Trophoblast cell (in vitro differentiated cells and primary cell): ENCODE data around the gene PPP1R2C.

Experiments used
- DNase-seq, 2 donors: peaks; one replicate each; pipeline ENCODE4 v3.0.0-alpha.2; 2016
- H2AFZ ChIP-seq: 2 replicates; pipeline ENCODE4 v1.6.1; 2013; ENCODE audit warnings: low read length, moderate library complexity, mild to moderate bottlenecking; ENCODE audit not compliant: insufficient read depth, poor library complexity
- H2AK5ac ChIP-seq: 2 replicates; pipeline ENCODE4 v1.6.1; 2013; ENCODE audit warnings: mild to moderate bottlenecking, low read length
- H2BK120ac ChIP-seq: 2 replicates; pipeline ENCODE4 v1.6.1; 2013; ENCODE audit warnings: low read length, mild to moderate bottlenecking, moderate library complexity; ENCODE audit not compliant: insufficient read depth, poor library complexity
- H2BK12ac ChIP-seq: 2 replicates; pipeline ENCODE4 v1.6.1; 2013; ENCODE audit warnings: mild to moderate bottlenecking, low read length, moderate library complexity
- H2BK5ac ChIP-seq: 2 replicates; pipeline ENCODE4 v1.6.1; 2013; ENCODE audit warnings: low read length, low read depth, moderate library complexity, mild to moderate bottlenecking; ENCODE audit not compliant: poor library complexity
- H3K14ac ChIP-seq: 2 replicates; pipeline ENCODE4 v1.6.1; 2013; ENCODE audit warnings: mild to moderate bottlenecking, low read length
- H3K18ac ChIP-seq: 2 replicates; pipeline ENCODE4 v1.6.1; 2013; ENCODE audit warnings: mild to moderate bottlenecking, low read length
- H3K23ac ChIP-seq: 2 replicates; pipeline ENCODE4 v1.6.1; 2013; ENCODE audit warnings: low read length
- H3K27ac ChIP-seq: 2 replicates; pipeline ENCODE4 v1.5.1; 2013; ENCODE audit warnings: low read depth, mild to moderate bottlenecking, inconsistent platforms, low read length, moderate library complexity
- H3K27me3 ChIP-seq: 2 replicates; pipeline ENCODE4 v1.6.1; 2013; ENCODE audit warnings: inconsistent platforms, mild to moderate bottlenecking, low read length, moderate library complexity; ENCODE audit not compliant: insufficient read depth
- H3K36me3 ChIP-seq, 2 experiments: 1 replicate in 1 of 2; 2 replicates in 1 of 2; pipeline ENCODE4 v1.6.1; 2013; ENCODE audit warnings: low read length in 2 of 2, mild to moderate bottlenecking in 2 of 2, moderate library complexity in 1 of 2; ENCODE audit not compliant: insufficient read depth in 2 of 2, control insufficient read depth in 1 of 2
- H3K4ac ChIP-seq: 2 replicates; pipeline ENCODE4 v1.6.1; 2013; ENCODE audit warnings: low read depth, mild to moderate bottlenecking, low read length, moderate library complexity
- H3K4me1 ChIP-seq, 2 experiments: 1 replicate in 1 of 2; 2 replicates in 1 of 2; pipeline ENCODE4 v1.6.1; 2013; ENCODE audit warnings: low read length in 2 of 2, mild to moderate bottlenecking in 2 of 2, moderate library complexity in 1 of 2; ENCODE audit not compliant: insufficient read depth in 2 of 2, control insufficient read depth in 1 of 2
- H3K4me2 ChIP-seq: 2 replicates; pipeline ENCODE4 v1.6.1; 2013; ENCODE audit warnings: inconsistent platforms, mild to moderate bottlenecking, low read length, moderate library complexity
- H3K4me3 ChIP-seq: 2 replicates; pipeline ENCODE4 v1.5.1; 2013; ENCODE audit warnings: mild to moderate bottlenecking, low read depth, low read length, inconsistent platforms
- H3K79me1 ChIP-seq: one replicate; pipeline ENCODE4 v1.6.1; 2013; ENCODE audit warnings: low read length
- H3K79me2 ChIP-seq: 2 replicates; pipeline ENCODE4 v1.6.1; 2013; ENCODE audit warnings: low read length, mild to moderate bottlenecking; ENCODE audit not compliant: control insufficient read depth, insufficient read depth, poor library complexity
- H3K9ac ChIP-seq: 2 replicates; pipeline ENCODE4 v1.6.1; 2013; ENCODE audit warnings: mild to moderate bottlenecking, low read length
- H3K9me3 ChIP-seq: 2 replicates; pipeline ENCODE4 v1.6.1; 2013; ENCODE audit warnings: low read depth, mild to moderate bottlenecking, control low read depth, inconsistent platforms, low read length; ENCODE audit not compliant: insufficient read depth
- H4K12ac ChIP-seq: 2 replicates; pipeline ENCODE4 v1.6.1; 2013; ENCODE audit warnings: low read depth, mild to moderate bottlenecking, low read length, moderate library complexity
- H4K8ac ChIP-seq: 2 replicates; pipeline ENCODE4 v1.6.1; 2013; ENCODE audit warnings: low read depth, mild to moderate bottlenecking, low read length, moderate library complexity
- H4K91ac ChIP-seq: one replicate; pipeline ENCODE4 v1.6.1; 2013; ENCODE audit warnings: low read depth, mild to moderate bottlenecking, low read length, moderate library complexity
- WGBS: extraction: QIAGEN DNeasy Blood & Tissue Kit; methylation state at CpG from one replicate; pipeline ENCODE4 v1.1.7; 2013; ENCODE audit warnings: missing lambda C conversion rate; ENCODE audit not compliant: insufficient read length, insufficient coverage; ENCODE audit errors: extremely low coverage; 5-methylcytosine and 5-hydroxymethylcytosine counted together

The PPP1R2C gene

GRCh38 chrX:42804524-42804923 is 26.6 kb upstream of the PPP1R2C start:
- H4K12ac ChIP-seq: no peak overlapping the region
- H3K18ac ChIP-seq: no peak overlapping the region
- H3K4me3 ChIP-seq: no peak overlapping the region
- no peaks in the 10 kb centered on the region for H3K4me1 ChIP-seq
- H3K27me3 ChIP-seq: no peaks in the 10 kb centered on the region
- H4K91ac ChIP-seq: no peak overlapping the region
- no peaks in the 10 kb centered on the region for H3K36me3 ChIP-seq
- H2BK120ac ChIP-seq: no peak overlapping the region
- H3K79me2 ChIP-seq: no peaks in the 10 kb centered on the region
- H2AFZ ChIP-seq: no peak overlapping the region
- H3K4me2 ChIP-seq: no peak overlapping the region
- no peak overlapping the region for H2BK5ac ChIP-seq
- H3K79me1 ChIP-seq: no peaks in the 10 kb centered on the region
- no peak overlapping the region for H4K8ac ChIP-seq
- no peak overlapping the region for H3K27ac ChIP-seq
- H3K4ac ChIP-seq: no peak overlapping the region
- WGBS: no CpG with 5 or more reads among the region's 2 CpGs
- no peak overlapping the region for H2BK12ac ChIP-seq
- H3K9me3 ChIP-seq: no peaks in the 10 kb centered on the region
- no peak overlapping the region for H3K23ac ChIP-seq
- H3K9ac ChIP-seq: no peak overlapping the region
- DNase-seq: no peak
- no peak overlapping the region for H3K14ac ChIP-seq
- no peak overlapping the region for H2AK5ac ChIP-seq

GRCh38 chrX:42803320-42803719 is 25.4 kb upstream of the PPP1R2C start:
- no peak overlapping the region for H3K23ac ChIP-seq
- no peak overlapping the region for H3K4me3 ChIP-seq
- no peak overlapping the region for H2AFZ ChIP-seq
- no peaks in the 10 kb centered on the region for H3K79me2 ChIP-seq
- H3K9ac ChIP-seq: no peak overlapping the region
- no peak overlapping the region for H2BK12ac ChIP-seq
- H3K4me2 ChIP-seq: no peak overlapping the region
- H3K4me1 ChIP-seq: no peaks in the 10 kb centered on the region
- H4K8ac ChIP-seq: no peak overlapping the region
- H4K91ac ChIP-seq: no peak overlapping the region
- no peaks in the 10 kb centered on the region for H3K79me1 ChIP-seq
- H2BK5ac ChIP-seq: no peak overlapping the region
- H3K18ac ChIP-seq: no peak overlapping the region
- no peak overlapping the region for H3K14ac ChIP-seq
- H2BK120ac ChIP-seq: no peak overlapping the region
- no peak overlapping the region for H3K27ac ChIP-seq
- no peaks in the 10 kb centered on the region for H3K27me3 ChIP-seq
- DNase-seq: peak in 1 of 2 donors; percentile 62
- H3K36me3 ChIP-seq: no peaks in the 10 kb centered on the region
- no peak overlapping the region for H2AK5ac ChIP-seq
- H3K9me3 ChIP-seq: no peaks in the 10 kb centered on the region
- no peak overlapping the region for H3K4ac ChIP-seq
- no CpG with 5 or more reads among the region's 2 CpGs for WGBS
- no peak overlapping the region for H4K12ac ChIP-seq

- Histone ChIP-seq H2BK5ac (no peak overlapping the region), H4K12ac (no peak overlapping the region), H3K27ac (no peak overlapping the region), H3K27me3 (no peaks in the 10 kb centered on the region), H3K9ac (no peak overlapping the region), H3K79me1 (peaks cover 1% of the 10 kb centered on the region), H3K23ac (no peak overlapping the region), H2AK5ac (no peak overlapping the region), H3K18ac (no peak overlapping the region), H2BK12ac (no peak overlapping the region), H3K14ac (no peak overlapping the region), H3K4me1 (no peaks in the 10 kb centered on the region), H4K8ac (no peak overlapping the region), H3K4me2 (no peak overlapping the region), H3K79me2 (no peaks in the 10 kb centered on the region), H4K91ac (no peak overlapping the region), H3K9me3 (no peaks in the 10 kb centered on the region), H2BK120ac (no peak overlapping the region), H3K4me3 (no peak overlapping the region), H3K36me3 (no peaks in the 10 kb centered on the region), H2AFZ (no peak overlapping the region), H3K4ac (no peak overlapping the region)
- no CpG with 5 or more reads among the region's 9 CpGs for WGBS
- DNase-seq: peak; percentile 8 to 23
Observed at GRCh38 chrX:42797651-42798269, 19.8 kb upstream of the PPP1R2C start.

- Histone ChIP-seq H3K79me2 (no peaks in the 10 kb centered on the region), H3K27me3 (no peaks in the 10 kb centered on the region), H3K23ac (no peak overlapping the region), H3K36me3 (no peaks in the 10 kb centered on the region), H3K18ac (no peak overlapping the region), H3K27ac (no peak overlapping the region), H4K8ac (no peak overlapping the region), H3K79me1 (no peaks in the 10 kb centered on the region), H3K4me3 (no peak overlapping the region), H3K4me1 (no peaks in the 10 kb centered on the region), H3K9me3 (no peaks in the 10 kb centered on the region), H4K91ac (no peak overlapping the region), H3K4ac (no peak overlapping the region), H3K14ac (no peak overlapping the region), H2AK5ac (no peak overlapping the region), H2BK5ac (no peak overlapping the region), H4K12ac (no peak overlapping the region), H2AFZ (no peak overlapping the region), H3K9ac (no peak overlapping the region), H2BK120ac (no peak overlapping the region), H2BK12ac (no peak overlapping the region), H3K4me2 (no peak overlapping the region)
- peak in 1 of 2 donors; percentile 22 for DNase-seq
Observed at GRCh38 chrX:42783451-42783850, 5.5 kb upstream of the PPP1R2C start.
